Kasumi-1 (cell line): ENCODE measurements around the gene FUT8.

ENCODE experiments used
- DNase-seq, 2 experiments: peaks; one replicate each; lab custom pipeline; 2025; lab: John Stamatoyannopoulos, UW

The FUT8 gene

DNA sequence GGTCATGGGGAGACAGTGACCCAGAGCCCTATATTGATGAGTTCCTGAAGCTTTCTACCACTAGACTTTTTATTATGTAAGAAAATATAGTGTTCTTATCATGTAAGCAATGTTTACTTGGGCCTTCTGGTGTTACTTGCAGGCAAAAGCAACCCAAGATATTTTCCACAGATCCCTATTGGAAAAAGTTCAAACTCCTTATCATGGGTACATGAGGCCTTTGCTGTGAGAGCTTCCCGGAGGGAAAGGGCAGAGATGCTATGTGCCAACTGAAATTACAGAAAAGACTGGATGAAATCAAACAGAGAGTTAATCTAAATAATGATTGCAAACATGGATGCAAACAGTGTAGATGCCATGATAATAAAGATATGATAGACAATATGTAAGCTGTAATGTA lies 361.5 kb downstream of the FUT8 start:
- no peak for DNase-seq

DNA sequence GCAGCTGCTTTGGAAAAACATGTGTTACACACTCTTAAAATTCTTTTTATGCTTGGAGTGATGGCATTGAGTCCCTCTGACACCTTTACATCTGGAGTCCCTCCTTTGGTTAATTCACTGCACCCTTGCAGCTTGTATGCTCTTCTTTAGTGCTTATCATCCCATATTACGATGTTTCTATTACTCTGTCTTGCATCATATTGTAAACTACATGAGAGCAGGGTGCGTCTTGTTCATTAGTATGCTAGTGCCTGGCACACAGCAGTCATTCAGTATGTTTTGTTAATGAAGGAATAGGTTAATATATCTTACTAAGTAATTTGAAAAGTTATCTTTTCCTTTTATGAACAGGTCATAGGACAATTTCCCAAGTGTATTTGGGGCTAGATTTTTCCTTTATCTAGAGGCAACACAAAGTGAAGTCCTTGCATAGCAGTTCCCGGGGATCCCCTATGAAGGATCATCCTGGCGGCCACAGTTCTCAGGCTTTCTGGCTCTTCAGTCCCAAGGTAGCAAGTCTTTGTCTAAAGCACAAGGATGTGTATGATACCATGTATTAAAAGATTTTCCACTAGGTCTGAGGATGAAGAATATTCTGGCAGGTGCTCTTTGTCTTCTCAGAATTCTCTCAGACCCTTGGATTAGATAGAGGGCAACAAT lies 363.8 kb downstream of the FUT8 start:
- DNase-seq: no peak

DNA sequence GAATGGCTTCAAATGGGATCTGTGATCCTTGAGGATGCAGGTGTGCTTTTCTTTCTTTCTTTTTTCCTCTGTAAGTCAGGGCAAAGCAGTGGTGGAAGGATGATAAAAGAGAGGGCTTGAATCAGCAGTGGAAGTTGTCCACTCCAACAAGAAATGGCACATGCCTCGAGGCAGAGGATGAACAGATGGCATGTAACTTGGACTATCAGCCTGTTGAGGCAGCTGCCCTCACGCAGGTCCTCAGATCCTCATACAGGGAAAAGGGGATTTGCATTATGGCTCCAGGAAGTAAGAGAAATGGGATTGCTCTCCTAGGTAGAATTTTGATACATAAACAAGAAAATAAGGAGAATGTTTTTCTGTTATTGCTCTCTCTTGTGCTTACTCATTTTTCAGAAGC lies 368.0 kb downstream of the FUT8 start:
- no peak for DNase-seq

DNA sequence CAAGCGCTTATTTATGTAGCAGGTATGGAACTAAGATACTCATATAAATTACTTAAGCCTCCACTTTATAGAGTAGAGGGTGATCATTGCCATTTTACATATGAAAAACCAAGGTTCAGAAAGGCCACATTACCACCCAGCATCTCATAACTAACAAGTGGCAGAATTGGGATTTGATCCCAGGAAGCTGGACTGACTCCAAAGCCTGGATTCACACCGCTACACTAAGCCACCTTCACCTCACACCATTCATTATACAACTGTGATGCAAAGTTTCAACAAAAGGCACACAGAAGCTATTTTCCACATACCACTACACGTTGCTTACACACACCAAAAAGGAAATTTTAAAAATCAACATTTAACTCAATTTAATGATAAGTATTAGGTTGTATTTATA lies 370.6 kb downstream of the FUT8 start:
- DNase-seq: no peak

DNA sequence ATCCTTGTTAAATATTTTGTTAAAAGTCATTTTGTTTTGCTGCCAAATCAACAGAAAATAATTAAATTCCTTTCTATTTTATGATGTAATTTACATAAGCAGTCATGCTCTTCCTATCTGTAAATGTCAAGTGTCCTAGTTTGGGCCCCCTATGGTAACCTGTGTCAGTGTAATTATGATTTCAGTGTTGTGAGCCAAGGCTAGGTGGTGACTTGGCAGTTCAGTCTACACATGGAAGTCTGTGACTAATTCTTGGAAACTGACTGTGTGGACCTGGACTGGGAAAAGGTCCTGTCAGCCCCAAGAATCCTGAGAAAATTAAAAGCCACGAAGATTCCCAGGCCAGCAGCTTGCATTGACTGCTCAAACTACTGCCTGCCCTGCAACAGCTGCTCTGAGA lies 371.0 kb downstream of the FUT8 start:
- no peak for DNase-seq

DNA sequence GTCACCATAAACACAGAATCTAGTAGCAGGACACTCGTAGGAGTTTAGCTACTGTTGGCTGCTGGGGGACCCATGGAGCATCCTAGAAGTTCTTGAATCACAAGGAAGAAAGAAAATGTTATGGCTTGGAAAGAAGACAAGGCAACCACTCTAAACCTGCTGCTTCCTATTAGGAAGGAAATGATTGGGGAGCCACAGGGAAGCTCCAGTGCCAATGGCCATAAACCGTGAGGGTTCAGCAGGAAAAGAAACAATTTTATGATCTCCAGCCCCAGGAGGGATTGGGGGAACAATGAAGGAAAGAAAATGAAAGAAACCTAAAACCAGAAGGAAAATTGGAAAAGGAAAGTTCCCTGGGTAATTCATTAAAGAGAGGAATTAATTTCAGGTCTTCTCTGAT lies 372.0 kb downstream of the FUT8 start:
- no peak for DNase-seq

DNA sequence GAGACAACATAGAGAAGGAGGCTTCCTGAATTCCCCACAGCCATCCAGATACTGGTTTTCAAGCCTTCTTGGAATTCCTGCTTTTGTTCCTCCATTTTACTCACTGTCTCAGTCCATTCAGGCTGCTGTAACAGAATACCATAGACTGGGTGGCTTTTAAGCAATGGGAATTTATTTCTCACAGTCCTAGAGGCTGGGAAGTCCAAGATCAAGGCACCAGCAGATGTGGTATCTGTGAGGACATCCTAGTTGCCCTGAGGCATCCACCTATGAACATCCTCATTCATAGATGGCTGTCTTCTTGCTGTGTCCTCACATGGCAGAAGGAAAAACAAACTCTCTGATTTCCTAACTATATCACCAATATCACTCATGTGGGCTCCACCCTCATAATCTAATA lies 374.9 kb downstream of the FUT8 start:
- no peak for DNase-seq

DNA sequence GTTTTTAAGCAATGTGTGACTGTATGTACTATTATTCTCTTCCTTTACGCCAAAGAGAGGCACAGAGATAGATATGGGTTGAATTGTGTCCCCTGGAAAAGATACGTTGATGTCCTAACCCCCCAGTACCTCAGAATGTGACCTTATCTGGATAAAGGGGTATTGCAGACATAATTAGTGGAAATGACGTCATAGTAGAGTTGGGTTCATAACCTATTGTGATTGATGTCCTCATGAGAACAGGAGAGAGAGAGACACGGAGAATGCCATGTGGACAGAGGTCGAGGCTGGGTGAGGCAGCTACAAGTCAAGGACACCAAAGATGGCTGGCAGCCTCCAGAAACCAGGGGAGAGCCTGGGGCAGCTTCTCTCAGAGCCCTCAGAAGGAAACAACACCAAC lies 376.3 kb downstream of the FUT8 start:
- DNase-seq: no peak

DNA sequence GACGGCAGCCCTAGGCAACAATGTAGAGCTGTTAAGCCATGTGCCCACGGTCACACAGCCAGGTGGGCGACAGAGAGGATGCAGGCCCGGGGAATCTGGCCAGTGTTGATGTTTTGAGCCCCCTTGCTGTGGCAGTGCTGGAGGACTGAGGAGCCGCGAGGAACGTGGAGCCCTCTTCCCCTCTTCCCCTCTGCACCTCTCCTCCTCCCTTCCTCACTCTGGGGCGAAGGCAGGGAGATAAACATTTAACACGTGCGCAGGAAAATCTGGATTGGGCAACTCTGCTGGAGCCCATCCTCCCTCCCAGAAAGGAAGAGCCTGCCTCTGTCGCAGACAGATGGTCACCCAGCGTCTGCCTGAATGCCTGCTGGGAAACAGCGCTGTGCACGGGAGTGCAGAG lies 376.8 kb downstream of the FUT8 start:
- DNase-seq: no peak

DNA sequence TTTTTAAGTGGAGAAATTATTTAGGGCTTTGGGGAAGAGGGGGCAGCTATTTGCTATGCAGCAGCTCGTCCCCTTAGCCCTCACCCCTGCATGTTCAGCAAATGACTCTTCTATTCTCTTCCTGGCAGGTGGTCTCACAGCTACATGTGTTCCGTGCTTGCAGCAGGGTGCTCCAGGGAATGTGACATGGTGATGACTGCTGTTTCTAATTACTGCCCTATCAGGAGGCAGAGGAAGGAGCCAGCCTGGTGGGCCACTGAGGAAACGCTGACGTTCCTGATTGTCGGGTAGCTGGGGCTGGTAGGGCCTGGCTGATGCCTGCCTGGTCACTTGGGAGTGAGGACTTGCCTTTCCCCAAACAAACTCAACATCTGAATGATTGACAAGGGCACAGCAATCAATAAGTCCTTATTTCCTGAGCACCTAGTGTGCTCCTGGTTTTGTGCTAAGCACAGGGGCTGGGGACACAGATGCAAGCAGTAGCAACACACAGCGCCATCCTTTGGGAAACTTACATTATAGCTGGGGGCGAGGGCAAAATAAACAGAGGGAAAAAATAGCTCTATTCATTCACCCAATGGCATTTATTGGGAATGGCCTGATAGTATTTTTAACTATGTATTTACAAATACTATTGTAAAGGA lies 377.8 kb downstream of the FUT8 start:
- DNase-seq: no peak

DNA sequence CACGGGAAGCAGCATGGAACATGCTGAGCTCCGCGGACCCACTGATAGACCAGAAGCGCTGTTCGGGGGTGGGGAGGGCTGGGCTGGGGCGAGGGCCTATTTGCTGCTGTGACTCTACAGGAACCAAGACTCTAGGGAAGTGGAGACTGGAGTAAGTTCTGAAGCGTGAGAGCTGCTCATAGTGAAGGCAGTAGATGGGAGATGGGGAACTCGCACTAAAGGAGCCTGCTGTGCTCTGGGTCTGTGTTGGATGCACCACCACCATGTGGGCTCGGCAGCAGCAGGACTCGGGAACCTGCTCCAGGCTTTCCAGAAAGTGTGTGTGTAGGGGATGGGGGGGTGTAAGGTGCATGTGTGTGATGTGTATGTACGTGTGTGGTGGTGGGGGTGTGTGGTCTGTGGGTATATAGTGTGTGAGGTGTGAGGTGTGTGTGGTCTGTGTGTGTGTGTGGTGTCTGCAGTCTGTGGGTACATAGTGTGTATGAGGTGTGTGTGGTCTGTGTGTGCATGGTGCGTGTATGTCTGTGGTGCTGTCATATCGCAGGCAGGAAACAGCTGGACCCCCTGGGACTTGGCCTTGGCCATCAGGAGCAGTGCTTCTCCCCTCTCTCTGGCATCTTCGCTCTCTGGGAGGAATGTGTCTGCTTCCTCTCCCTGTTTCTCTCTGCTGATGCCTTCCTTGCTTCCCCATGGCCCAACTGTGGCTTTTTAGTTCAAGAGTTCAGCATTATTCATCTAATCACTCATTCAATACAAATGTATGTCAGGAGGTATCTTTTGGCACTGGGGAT lies 378.9 kb downstream of the FUT8 start:
- no peak for DNase-seq

DNA sequence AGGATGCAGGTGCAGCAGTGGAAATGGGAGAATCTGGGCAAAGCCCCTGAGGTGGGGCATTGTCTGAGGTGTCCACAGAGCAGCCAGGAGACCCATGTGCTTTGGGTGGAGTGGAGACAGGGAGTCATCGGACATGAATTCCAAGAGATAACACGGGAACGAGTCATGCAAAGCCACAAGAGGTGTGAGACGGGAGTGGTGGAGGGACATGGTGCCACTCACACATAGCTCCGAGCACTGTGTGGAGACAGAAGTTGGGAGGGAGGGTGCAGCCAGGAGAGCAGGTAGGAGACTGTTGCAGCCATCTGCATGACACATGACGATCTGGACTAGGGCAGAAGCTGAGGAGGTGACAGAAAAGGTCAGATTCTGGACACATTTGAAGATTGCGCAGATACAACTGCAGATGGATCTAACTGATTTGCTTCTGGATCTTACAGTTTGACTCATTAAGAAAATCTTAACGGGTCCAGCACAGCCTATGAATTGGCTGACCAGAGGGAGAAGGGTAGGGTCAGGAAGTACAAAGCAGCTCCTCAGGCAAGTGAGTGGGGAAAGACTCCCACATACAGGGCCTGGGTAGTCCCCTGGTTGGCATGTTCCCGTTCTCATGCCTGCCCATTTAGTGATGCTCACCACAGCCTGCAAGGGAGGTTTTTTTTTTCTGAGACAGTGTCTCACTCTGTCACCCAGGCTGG lies 379.8 kb downstream of the FUT8 start:
- no peak for DNase-seq
